ENCODE results near the gene RPL41. TPM values are rescaled to one million over a fixed set of nuclear protein-coding genes. Genes with fewer than 3 reads are reported as not detected.

The RPL41 gene
- total and polyA plus RNA-seq, 9 of the 15 experiments (the other 6 are each of a cell fraction or from before 2014, with no cell fraction given), result 3,403 to 11,276 (median 5,604) TPM

DNA sequence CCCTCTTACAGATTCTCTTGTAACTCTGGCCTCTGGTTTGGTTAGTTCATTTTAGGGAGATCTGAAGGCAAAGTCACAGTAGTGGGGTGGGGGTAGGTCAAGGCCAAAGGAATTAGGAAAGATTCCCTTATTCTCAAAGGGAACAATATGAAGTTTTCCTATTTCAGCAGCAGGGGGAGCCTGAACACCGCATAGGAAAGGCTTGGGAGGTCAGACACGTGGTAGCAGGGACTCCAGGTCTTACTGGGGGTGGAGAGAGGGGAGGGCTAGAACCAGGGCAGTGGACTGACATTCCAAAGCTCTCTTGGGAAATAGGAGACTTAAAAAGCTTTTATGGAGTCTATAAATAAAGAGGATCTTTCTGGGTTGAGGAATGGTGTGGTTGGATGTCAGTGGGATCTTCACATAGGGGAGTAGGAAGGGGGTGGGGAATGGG lies 2.9 kb downstream of the RPL41 start (continued):
- TF ChIP-seq, protein P1, sequence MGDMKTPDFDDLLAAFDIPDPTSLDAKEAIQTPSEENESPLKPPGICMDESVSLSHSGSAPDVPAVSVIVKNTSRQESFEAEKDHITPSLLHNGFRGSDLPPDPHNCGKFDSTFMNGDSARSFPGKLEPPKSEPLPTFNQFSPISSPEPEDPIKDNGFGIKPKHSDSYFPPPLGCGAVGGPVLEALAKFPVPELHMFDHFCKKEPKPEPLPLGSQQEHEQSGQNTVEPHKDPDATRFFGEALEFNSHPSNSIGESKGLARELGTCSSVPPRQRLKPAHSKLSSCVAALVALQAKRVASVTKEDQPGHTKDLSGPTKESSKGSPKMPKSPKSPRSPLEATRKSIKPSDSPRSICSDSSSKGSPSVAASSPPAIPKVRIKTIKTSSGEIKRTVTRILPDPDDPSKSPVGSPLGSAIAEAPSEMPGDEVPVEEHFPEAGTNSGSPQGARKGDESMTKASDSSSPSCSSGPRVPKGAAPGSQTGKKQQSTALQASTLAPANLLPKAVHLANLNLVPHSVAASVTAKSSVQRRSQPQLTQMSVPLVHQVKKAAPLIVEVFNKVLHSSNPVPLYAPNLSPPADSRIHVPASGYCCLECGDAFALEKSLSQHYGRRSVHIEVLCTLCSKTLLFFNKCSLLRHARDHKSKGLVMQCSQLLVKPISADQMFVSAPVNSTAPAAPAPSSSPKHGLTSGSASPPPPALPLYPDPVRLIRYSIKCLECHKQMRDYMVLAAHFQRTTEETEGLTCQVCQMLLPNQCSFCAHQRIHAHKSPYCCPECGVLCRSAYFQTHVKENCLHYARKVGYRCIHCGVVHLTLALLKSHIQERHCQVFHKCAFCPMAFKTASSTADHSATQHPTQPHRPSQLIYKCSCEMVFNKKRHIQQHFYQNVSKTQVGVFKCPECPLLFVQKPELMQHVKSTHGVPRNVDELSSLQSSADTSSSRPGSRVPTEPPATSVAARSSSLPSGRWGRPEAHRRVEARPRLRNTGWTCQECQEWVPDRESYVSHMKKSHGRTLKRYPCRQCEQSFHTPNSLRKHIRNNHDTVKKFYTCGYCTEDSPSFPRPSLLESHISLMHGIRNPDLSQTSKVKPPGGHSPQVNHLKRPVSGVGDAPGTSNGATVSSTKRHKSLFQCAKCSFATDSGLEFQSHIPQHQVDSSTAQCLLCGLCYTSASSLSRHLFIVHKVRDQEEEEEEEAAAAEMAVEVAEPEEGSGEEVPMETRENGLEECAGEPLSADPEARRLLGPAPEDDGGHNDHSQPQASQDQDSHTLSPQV (IDR thresholded peaks at IDR 0.05), result peak; percentile 70; the same call in 1 of the 2 replicates
- TF ChIP-seq ZFX (CRISPR knock-in tag; IDR thresholded peaks at IDR 0.05), result 0 out of 2 replicates have a peak, but pooled peaks have one; percentile 13
- TF ChIP-seq, protein P2, sequence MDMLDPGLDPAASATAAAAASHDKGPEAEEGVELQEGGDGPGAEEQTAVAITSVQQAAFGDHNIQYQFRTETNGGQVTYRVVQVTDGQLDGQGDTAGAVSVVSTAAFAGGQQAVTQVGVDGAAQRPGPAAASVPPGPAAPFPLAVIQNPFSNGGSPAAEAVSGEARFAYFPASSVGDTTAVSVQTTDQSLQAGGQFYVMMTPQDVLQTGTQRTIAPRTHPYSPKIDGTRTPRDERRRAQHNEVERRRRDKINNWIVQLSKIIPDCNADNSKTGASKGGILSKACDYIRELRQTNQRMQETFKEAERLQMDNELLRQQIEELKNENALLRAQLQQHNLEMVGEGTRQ (CRISPR knock-in tag; IDR thresholded peaks at IDR 0.05), result peak; percentile 85
- TF ChIP-seq, protein P3, sequence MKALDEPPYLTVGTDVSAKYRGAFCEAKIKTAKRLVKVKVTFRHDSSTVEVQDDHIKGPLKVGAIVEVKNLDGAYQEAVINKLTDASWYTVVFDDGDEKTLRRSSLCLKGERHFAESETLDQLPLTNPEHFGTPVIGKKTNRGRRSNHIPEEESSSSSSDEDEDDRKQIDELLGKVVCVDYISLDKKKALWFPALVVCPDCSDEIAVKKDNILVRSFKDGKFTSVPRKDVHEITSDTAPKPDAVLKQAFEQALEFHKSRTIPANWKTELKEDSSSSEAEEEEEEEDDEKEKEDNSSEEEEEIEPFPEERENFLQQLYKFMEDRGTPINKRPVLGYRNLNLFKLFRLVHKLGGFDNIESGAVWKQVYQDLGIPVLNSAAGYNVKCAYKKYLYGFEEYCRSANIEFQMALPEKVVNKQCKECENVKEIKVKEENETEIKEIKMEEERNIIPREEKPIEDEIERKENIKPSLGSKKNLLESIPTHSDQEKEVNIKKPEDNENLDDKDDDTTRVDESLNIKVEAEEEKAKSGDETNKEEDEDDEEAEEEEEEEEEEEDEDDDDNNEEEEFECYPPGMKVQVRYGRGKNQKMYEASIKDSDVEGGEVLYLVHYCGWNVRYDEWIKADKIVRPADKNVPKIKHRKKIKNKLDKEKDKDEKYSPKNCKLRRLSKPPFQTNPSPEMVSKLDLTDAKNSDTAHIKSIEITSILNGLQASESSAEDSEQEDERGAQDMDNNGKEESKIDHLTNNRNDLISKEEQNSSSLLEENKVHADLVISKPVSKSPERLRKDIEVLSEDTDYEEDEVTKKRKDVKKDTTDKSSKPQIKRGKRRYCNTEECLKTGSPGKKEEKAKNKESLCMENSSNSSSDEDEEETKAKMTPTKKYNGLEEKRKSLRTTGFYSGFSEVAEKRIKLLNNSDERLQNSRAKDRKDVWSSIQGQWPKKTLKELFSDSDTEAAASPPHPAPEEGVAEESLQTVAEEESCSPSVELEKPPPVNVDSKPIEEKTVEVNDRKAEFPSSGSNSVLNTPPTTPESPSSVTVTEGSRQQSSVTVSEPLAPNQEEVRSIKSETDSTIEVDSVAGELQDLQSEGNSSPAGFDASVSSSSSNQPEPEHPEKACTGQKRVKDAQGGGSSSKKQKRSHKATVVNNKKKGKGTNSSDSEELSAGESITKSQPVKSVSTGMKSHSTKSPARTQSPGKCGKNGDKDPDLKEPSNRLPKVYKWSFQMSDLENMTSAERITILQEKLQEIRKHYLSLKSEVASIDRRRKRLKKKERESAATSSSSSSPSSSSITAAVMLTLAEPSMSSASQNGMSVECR (CRISPR knock-in tag; IDR thresholded peaks at IDR 0.05), result 0 out of 2 replicates have a peak, but pooled peaks have one; percentile 38
- TF ChIP-seq DPF2 (IDR thresholded peaks at IDR 0.05), result peak; percentile 14; the same call in 1 of the 2 replicates
- TF ChIP-seq RFX1 (IDR thresholded peaks at IDR 0.05), result no peak
- no peak for TF ChIP-seq CSDE1 (IDR thresholded peaks at IDR 0.05)
- TF ChIP-seq EGR1 (conservative IDR thresholded peaks at IDR 0.05), result 0 out of 2 replicates have a peak, but pooled peaks have one; percentile 44
- 0 out of 2 replicates have a peak, but pooled peaks have one; percentile 45 for TF ChIP-seq ESRRA (IDR thresholded peaks at IDR 0.05; ENCODE audit: borderline replicate concordance, low read depth)
- TF ChIP-seq CBFA2T2 (conservative IDR thresholded peaks at IDR 0.05), result 0 out of 2 replicates have a peak, but pooled peaks have one; percentile 18
- no peak for TF ChIP-seq ZNF165 (CRISPR knock-in tag; IDR thresholded peaks at IDR 0.05; ENCODE audit: borderline replicate concordance)
- TF ChIP-seq JUND (IDR thresholded peaks at IDR 0.05; ENCODE audit: borderline replicate concordance, low read depth, low read length), result peak; percentile 49; the same call in 1 of the 2 replicates
- TF ChIP-seq JUND (tag; IDR thresholded peaks at IDR 0.05; ENCODE audit: borderline replicate concordance, low read depth, low read length), result no peak
- peak; percentile 85 for TF ChIP-seq SMC3 (conservative IDR thresholded peaks at IDR 0.05; ENCODE audit: insufficient read depth, low read depth, low read length)
- TF ChIP-seq, protein P4, sequence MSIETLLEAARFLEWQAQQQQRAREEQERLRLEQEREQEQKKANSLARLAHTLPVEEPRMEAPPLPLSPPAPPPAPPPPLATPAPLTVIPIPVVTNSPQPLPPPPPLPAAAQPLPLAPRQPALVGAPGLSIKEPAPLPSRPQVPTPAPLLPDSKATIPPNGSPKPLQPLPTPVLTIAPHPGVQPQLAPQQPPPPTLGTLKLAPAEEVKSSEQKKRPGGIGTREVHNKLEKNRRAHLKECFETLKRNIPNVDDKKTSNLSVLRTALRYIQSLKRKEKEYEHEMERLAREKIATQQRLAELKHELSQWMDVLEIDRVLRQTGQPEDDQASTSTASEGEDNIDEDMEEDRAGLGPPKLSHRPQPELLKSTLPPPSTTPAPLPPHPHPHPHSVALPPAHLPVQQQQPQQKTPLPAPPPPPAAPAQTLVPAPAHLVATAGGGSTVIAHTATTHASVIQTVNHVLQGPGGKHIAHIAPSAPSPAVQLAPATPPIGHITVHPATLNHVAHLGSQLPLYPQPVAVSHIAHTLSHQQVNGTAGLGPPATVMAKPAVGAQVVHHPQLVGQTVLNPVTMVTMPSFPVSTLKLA (conservative IDR thresholded peaks at IDR 0.05), result peak; percentile 99
- TF ChIP-seq MEF2A (IDR thresholded peaks at IDR 0.05; ENCODE audit: control insufficient read depth, low read depth, low read length), result no peak
- TF ChIP-seq SOX6 (IDR thresholded peaks at IDR 0.05), result peak; percentile 39; the same call in 1 of the 2 replicates

Data from K562 (cell line).